Esophagus squamous epithelium (tissue), 5 donors: ENCODE data around the gene SGK2. TPM values are rescaled to one million over a fixed set of nuclear protein-coding genes. Genes with fewer than 3 reads are reported as not detected.

Source experiments
- DNase-seq: peaks from one replicate; lab custom pipeline; 2025; lab: John Stamatoyannopoulos, UW
- H3K27ac ChIP-seq, 4 donors: fragments of 200-600 bp; sonication (generic); one replicate each; pipeline ENCODE4 v1.5.1; 2016 to 2019; ENCODE audit warnings: mild to moderate bottlenecking in 1 of 4
- H3K27me3 ChIP-seq, 4 donors: fragments of 200-600 bp; sonication (generic); 1 replicate in 3 of 4; 2 replicates in 1 of 4; pipeline versions ENCODE4 v1.5.1 to v1.6.0; 2017 to 2021; ENCODE audit warnings: antibody characterized with exemption in 1 of 4
- H3K36me3 ChIP-seq, 3 donors: fragments of 200-600 bp; sonication (generic); one replicate each; pipeline ENCODE4 v1.5.1; 2016 to 2019
- H3K4me1 ChIP-seq, 3 donors: fragments of 200-600 bp; sonication (generic); one replicate each; pipeline ENCODE4 v1.5.1; 2017 to 2019
- H3K4me3 ChIP-seq, 4 donors: fragments of 200-600 bp; sonication (generic); 1 replicate in 3 of 4; 2 replicates in 1 of 4; pipeline ENCODE4 v1.5.1; 2016 to 2019; ENCODE audit warnings: mild to moderate bottlenecking in 2 of 4, moderate library complexity in 1 of 4
- H3K9me3 ChIP-seq, 3 donors: fragments of 200-600 bp; sonication (generic); one replicate each; pipeline ENCODE4 v1.5.1; 2016 to 2019
- POLR2A ChIP-seq, 4 donors: fragments of 450-650 bp; IDR thresholded peaks; one replicate each; pipeline ENCODE4 v1.6.1; 2017; ENCODE audit warnings: antibody characterized with exemption in 4 of 4, mild to moderate bottlenecking in 4 of 4, moderate library complexity in 3 of 4
- WGBS, 2 donors: methylation state at CpG; one replicate each; pipeline ENCODE4 v1.1.5; 2018; 5-methylcytosine and 5-hydroxymethylcytosine counted together
- intact Hi-C: fragments of 100-400 bp; cut with DNase I; formaldehyde crosslinking; loops from one replicate; pipeline ENCODE4 v1.15.0; 2022
- total RNA-seq, 4 donors: library from RNA; depleted of rRNA; stranded (reverse); fragments of >200 nt; gene quantifications; one replicate each; pipeline ENCODE4 v1.1.0, GENCODE V29; 2016
- TF ChIP-seq, protein P1 (sequence below), 6 experiments: fragments of 450-650 bp in 4 of 6; fragments of 200-600 bp in 2 of 6; sonication (generic) in 2 of 6; IDR thresholded peaks; one replicate each; pipeline ENCODE4 v1.5.1; 2016 to 2019; ENCODE audit warnings: antibody characterized with exemption in 6 of 6, mild to moderate bottlenecking in 4 of 6, moderate library complexity in 4 of 6
- donor health status: DM: yes; HTN: yes; CAD: no.

SGK2 gene
- total RNA-seq, 4 donors from 2014 or later, result 0.68 to 3.6 TPM; not detected in 2

DNA sequence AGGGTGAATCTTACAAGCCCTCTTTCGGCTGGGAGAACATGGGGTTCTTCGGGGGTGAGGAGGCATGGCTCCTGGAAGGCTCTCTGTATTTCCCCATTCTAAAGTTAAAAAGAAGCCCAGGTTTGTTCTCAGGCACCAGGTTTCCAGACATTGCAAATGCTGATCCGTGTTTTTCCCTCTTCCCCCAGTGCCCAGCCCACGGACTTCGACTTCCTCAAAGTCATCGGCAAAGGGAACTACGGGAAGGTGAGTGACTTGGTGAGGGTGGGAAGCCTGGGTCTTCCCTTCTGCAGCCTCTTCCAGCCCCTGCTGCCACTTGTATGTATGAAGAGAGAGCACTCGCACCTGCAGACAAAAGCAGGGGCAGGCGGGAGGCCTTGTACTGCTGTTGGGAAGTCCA lies 8.7 kb downstream of the SGK2 start:
- Histone ChIP-seq H3K4me1 (no peaks in the 10 kb centered on the region), H3K4me3 (no peak overlapping the region), H3K36me3 (no peaks in the 10 kb centered on the region), H3K27me3 (no peaks in the 10 kb centered on the region), H3K27ac (no peak overlapping the region), H3K9me3 (no peaks in the 10 kb centered on the region)
- TF ChIP-seq, protein P1, sequence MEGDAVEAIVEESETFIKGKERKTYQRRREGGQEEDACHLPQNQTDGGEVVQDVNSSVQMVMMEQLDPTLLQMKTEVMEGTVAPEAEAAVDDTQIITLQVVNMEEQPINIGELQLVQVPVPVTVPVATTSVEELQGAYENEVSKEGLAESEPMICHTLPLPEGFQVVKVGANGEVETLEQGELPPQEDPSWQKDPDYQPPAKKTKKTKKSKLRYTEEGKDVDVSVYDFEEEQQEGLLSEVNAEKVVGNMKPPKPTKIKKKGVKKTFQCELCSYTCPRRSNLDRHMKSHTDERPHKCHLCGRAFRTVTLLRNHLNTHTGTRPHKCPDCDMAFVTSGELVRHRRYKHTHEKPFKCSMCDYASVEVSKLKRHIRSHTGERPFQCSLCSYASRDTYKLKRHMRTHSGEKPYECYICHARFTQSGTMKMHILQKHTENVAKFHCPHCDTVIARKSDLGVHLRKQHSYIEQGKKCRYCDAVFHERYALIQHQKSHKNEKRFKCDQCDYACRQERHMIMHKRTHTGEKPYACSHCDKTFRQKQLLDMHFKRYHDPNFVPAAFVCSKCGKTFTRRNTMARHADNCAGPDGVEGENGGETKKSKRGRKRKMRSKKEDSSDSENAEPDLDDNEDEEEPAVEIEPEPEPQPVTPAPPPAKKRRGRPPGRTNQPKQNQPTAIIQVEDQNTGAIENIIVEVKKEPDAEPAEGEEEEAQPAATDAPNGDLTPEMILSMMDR (IDR thresholded peaks at IDR 0.05), result no peak
- TF ChIP-seq POLR2A (IDR thresholded peaks at IDR 0.05), result no peak
- no peak for DNase-seq
- WGBS, 2 donors, result 68 to 90% methylated on average over 5 to 9 of the region's 9 CpGs
- intact Hi-C loops, result no loop called here

DNA sequence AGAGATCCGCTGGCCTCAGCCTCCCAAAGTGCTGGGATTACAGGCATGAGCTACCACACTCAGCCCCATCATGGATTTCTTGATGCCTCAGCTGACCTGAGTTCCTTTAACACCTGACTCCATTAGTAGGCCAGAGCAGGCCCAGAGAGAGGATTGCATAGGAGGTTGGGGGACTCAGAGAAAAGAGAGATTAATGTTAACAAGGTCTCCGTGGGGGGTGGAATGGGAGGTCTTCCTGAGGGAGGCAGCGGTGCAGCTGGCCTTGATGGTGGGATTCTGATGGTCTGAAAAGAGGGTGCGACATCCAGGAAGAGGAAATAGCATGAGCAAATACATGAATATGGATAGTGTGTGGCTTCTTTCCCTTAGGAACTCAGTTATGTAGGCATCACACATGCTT lies 9.9 kb downstream of the SGK2 start:
- Histone ChIP-seq H3K27ac (no peak overlapping the region), H3K27me3 (no peaks in the 10 kb centered on the region), H3K4me3 (no peak overlapping the region), H3K9me3 (no peaks in the 10 kb centered on the region), H3K36me3 (no peaks in the 10 kb centered on the region), H3K4me1 (no peaks in the 10 kb centered on the region)
- no peak for TF ChIP-seq POLR2A (IDR thresholded peaks at IDR 0.05)
- TF ChIP-seq, protein P1 (IDR thresholded peaks at IDR 0.05), result no peak
- 83% methylated on average over 3 of the region's 4 CpGs for WGBS, 2 donors
- intact Hi-C loops, result no loop called here
- DNase-seq, result no peak

DNA sequence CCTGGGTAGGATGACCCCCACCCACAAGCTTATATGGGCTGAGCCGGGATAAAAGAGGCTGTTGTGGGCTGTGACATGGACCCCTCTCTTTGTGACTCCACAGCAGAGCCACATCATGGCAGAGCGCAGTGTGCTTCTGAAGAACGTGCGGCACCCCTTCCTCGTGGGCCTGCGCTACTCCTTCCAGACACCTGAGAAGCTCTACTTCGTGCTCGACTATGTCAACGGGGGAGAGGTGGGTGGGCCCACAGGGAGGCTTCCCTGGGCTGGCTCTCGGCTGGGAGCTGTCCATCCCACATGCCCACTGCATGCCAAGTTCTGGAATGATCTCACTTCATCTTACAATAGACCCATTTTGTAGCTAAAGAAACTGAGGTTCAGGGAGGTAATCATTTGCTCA lies 10.5 kb downstream of the SGK2 start:
- Histone ChIP-seq H3K9me3 (no peaks in the 10 kb centered on the region), H3K36me3 (no peaks in the 10 kb centered on the region), H3K27ac (no peak overlapping the region), H3K4me1 (no peaks in the 10 kb centered on the region), H3K4me3 (no peak overlapping the region), H3K27me3 (no peaks in the 10 kb centered on the region)
- intact Hi-C loops, result no loop called here
- TF ChIP-seq, protein P1 (IDR thresholded peaks at IDR 0.05), result no peak
- TF ChIP-seq POLR2A (IDR thresholded peaks at IDR 0.05), result no peak
- WGBS, 2 donors, result 87 to 95% methylated on average over 4 to 5 of the region's 10 CpGs
- no peak for DNase-seq

DNA sequence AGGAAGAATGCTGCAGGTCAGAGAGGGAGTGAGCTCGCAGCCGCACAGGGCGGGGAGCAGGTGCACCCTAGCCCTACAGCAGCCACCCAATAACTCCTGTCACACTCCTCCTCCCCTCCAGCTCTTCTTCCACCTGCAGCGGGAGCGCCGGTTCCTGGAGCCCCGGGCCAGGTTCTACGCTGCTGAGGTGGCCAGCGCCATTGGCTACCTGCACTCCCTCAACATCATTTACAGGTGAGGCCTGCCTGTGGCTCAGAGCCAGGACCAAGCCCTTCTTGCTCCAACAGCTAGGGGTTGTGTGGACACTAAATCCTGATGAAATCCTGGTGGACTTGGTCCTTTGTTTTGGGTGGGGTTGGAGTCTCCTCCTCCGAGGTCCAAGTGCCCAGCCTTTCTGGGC lies 11.7 kb downstream of the SGK2 start:
- Histone ChIP-seq H3K36me3 (no peaks in the 10 kb centered on the region), H3K4me1 (no peaks in the 10 kb centered on the region)
- WGBS, 2 donors, result 80 to 89% methylated on average over 3 to 9 of the region's 10 CpGs

DNA sequence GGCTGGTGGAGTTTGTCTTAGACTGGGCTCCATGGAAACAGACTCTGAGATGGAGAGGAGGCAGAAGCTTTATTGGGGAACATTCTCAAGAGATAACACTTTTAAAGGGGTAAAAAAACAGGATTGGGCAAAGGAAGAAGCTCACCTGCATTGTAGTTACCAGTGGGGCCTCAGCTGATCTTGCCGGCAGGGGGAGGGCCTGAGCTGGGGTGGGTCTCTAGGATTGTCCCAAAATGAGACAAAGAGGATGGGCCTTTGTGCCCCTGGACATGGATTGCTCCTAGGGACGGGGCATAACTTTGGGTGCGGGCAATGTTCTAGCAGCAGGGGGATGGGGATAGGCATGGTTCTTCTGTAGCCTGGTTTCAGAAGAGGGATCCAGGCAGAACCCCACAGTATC lies 12.5 kb downstream of the SGK2 start:
- intact Hi-C loops, result no loop called here
- Histone ChIP-seq H3K9me3 (no peaks in the 10 kb centered on the region), H3K27ac (no peak overlapping the region), H3K36me3 (no peaks in the 10 kb centered on the region), H3K27me3 (no peaks in the 10 kb centered on the region), H3K4me3 (no peak overlapping the region), H3K4me1 (no peaks in the 10 kb centered on the region)
- DNase-seq, result no peak
- WGBS, 2 donors, result 73 to 76% methylated on average over 3 of the region's 3 CpGs
- TF ChIP-seq, protein P1 (IDR thresholded peaks at IDR 0.05), result no peak
- no peak for TF ChIP-seq POLR2A (IDR thresholded peaks at IDR 0.05)

More for the DNA sequence above, 11.7 kb downstream of the SGK2 start:
- Histone ChIP-seq H3K9me3 (no peaks in the 10 kb centered on the region), H3K4me3 (no peak overlapping the region), H3K27me3 (no peaks in the 10 kb centered on the region), H3K27ac (no peak overlapping the region)
- no peak for DNase-seq
- intact Hi-C loops, result no loop called here
- TF ChIP-seq POLR2A (IDR thresholded peaks at IDR 0.05), result no peak
- TF ChIP-seq, protein P1 (IDR thresholded peaks at IDR 0.05), result no peak
